Ovary (tissue), 3 donors: ENCODE results near the gene SH3BP5L.

Experiments
- CTCF ChIP-seq, 3 donors: fragments of 450-650 bp in 2 of 3; fragments of 200-600 bp in 1 of 3; IDR thresholded peaks; one replicate each; pipeline versions ENCODE4 v1.5.1 to v1.8.0; 2016 to 2022; ENCODE audit warnings: antibody characterized with exemption in 3 of 3, mild to moderate bottlenecking in 1 of 3
- POLR2A ChIP-seq: fragments of 450-650 bp; IDR thresholded peaks from one replicate; pipeline ENCODE4 v1.6.1; 2017; ENCODE audit warnings: antibody characterized with exemption, mild to moderate bottlenecking, moderate library complexity
- donor health status: DM: no; HTN: no; CAD: no.

- TF ChIP-seq POLR2A = peak; percentile 78
- TF ChIP-seq CTCF (IDR thresholded peaks at IDR 0.05) = no peak
Observed at GRCh38 chr1:248858891-248859889, 33.5 kb upstream of the SH3BP5L start, which contains the start of gene ZNF692.
